B cell (primary cell): ENCODE data around the gene STYK1. TPM values are rescaled to one million over a fixed set of nuclear protein-coding genes. Genes with fewer than 3 reads are reported as not detected.
"Not testable (repeated sequence)": the region's sequence is repeated elsewhere in the genome, so short reads cannot be mapped to it uniquely, and the experiment has no call there.

ENCODE experiments used
- ATAC-seq: fragments of 200-7000 bp; cut with Tn5 transposase; one replicate; pipeline ENCODE4 v1.10.0; 2021; ENCODE audit warnings: low read depth, mild to moderate bottlenecking, moderate number of reproducible peaks, moderate library complexity
- CTCF ChIA-PET: fragments of 350-600 bp; sonication (Branson Sonifier 250); formaldehyde crosslinking; loops from one replicate; lab custom pipeline; 2021; ENCODE audit warnings: antibody characterized with exemption, inconsistent platforms; lab: Charles Lee
- POLR2A ChIA-PET: fragments of 350-600 bp; sonication (Branson Sonifier 250); formaldehyde crosslinking; loops from one replicate; lab custom pipeline; 2021; ENCODE audit warnings: antibody characterized with exemption; lab: Charles Lee
- DNase-seq: peaks from one replicate; pipeline ENCODE4 v3.0.0; 2013
- H2AFZ ChIP-seq: 2 replicates; pipeline ENCODE4 v1.6.1; 2012; ENCODE audit warnings: mild to moderate bottlenecking, low read depth, low read length; ENCODE audit not compliant: insufficient read depth, poor library complexity, severe bottlenecking
- H3K27ac ChIP-seq, 2 donors: 1 replicate in 1 of 2; 2 replicates in 1 of 2; pipeline ENCODE4 v1.5.1; 2012 to 2013; ENCODE audit warnings: low read length in 2 of 2, mild to moderate bottlenecking in 2 of 2, moderate library complexity in 1 of 2
- H3K27me3 ChIP-seq, 4 experiments: fragments of 200-600 bp in 1 of 4; sonication (generic) in 1 of 4; replicated peaks in 1 of 4; 1 replicate in 2 of 4; 2 replicates in 2 of 4; pipeline versions ENCODE4 v1.6.1 to v1.7.0; 2013 to 2016; ENCODE audit warnings: low read length in 3 of 4, mild to moderate bottlenecking in 2 of 4, mixed read lengths in 1 of 4, moderate library complexity in 1 of 4; ENCODE audit not compliant: insufficient read depth in 4 of 4, control insufficient read depth in 3 of 4; ENCODE audit errors: control extremely low read depth in 1 of 4
- H3K36me3 ChIP-seq, 2 experiments: replicated peaks in 1 of 2; 1 replicate in 1 of 2; 2 replicates in 1 of 2; pipeline versions ENCODE4 v1.6.1 to v1.7.1; 2013; ENCODE audit warnings: low read length in 1 of 2; ENCODE audit not compliant: insufficient read depth in 2 of 2, control insufficient read depth in 1 of 2; ENCODE audit errors: control extremely low read depth in 1 of 2, extremely low read depth in 1 of 2
- H3K4me1 ChIP-seq, 2 donors: fragments of 200-600 bp in 1 of 2; sonication (generic) in 1 of 2; 1 replicate in 1 of 2; 2 replicates in 1 of 2; pipeline versions ENCODE4 v1.5.1 to v1.6.1; 2013 to 2017; ENCODE audit warnings: low read length in 2 of 2; ENCODE audit not compliant: control insufficient read depth in 2 of 2, insufficient read depth in 2 of 2
- H3K4me2 ChIP-seq: replicated peaks from 2 replicates; pipeline ENCODE3; 2012; ENCODE audit warnings: mild to moderate bottlenecking, low read depth, low read length; ENCODE audit not compliant: poor library complexity, severe bottlenecking
- H3K4me3 ChIP-seq, 5 experiments: fragments of 200-600 bp in 1 of 5; sonication (generic) in 1 of 5; 1 replicate in 3 of 5; 2 replicates in 2 of 5; pipeline versions ENCODE4 v1.5.1 to v1.7.0; 2011 to 2016; ENCODE audit warnings: low read length in 4 of 5, mild to moderate bottlenecking in 4 of 5, low read depth in 2 of 5, control low read depth in 1 of 5, moderate library complexity in 1 of 5; ENCODE audit not compliant: insufficient read depth in 1 of 5; ENCODE audit errors: control extremely low read depth in 1 of 5, extremely low read depth in 1 of 5
- H3K79me2 ChIP-seq: fragments of 200-600 bp; sonication (generic); one replicate; pipeline ENCODE4 v1.6.0; 2016; ENCODE audit warnings: low read length; ENCODE audit not compliant: control insufficient read depth, insufficient read depth
- H3K9ac ChIP-seq: fragments of 200-600 bp; sonication (generic); 2 replicates; pipeline ENCODE4 v1.6.1; 2017; ENCODE audit warnings: mild to moderate bottlenecking, low read length, moderate library complexity
- H3K9me3 ChIP-seq, 3 donors: one replicate each; pipeline versions ENCODE4 v1.6.1 to v1.7.1; 2013; ENCODE audit warnings: low read length in 2 of 3; ENCODE audit not compliant: control insufficient read depth in 2 of 3, insufficient read depth in 1 of 3; ENCODE audit errors: control extremely low read depth in 1 of 3
- H4K20me1 ChIP-seq: 2 replicates; pipeline ENCODE4 v1.6.0; 2012; ENCODE audit warnings: mild to moderate bottlenecking, low read length; ENCODE audit not compliant: insufficient read depth, control insufficient read depth, poor library complexity, severe bottlenecking
- H3K27ac Mint-ChIP-seq: one replicate; pipeline ENCODE4 v1.8.0; 2021; ENCODE audit warnings: mixed read lengths
- H3K27me3 Mint-ChIP-seq: one replicate; pipeline ENCODE4 v1.8.0; 2021; ENCODE audit warnings: mixed read lengths
- H3K4me1 Mint-ChIP-seq: one replicate; pipeline ENCODE4 v1.8.0; 2021; ENCODE audit warnings: mixed read lengths
- H3K4me3 Mint-ChIP-seq: one replicate; pipeline ENCODE4 v1.8.0; 2021; ENCODE audit warnings: mixed read lengths
- H3K9me3 Mint-ChIP-seq: one replicate; pipeline ENCODE4 v1.8.0; 2022; ENCODE audit warnings: mixed read lengths; ENCODE audit not compliant: insufficient read depth
- EZH2 ChIP-seq: IDR thresholded peaks from 2 replicates; pipeline ENCODE4 v1.6.1; 2012; ENCODE audit warnings: borderline replicate concordance, low read depth, mild to moderate bottlenecking, moderate library complexity, low read length; ENCODE audit not compliant: insufficient read depth, poor library complexity, severe bottlenecking
- WGBS: methylation state at CpG from one replicate; pipeline ENCODE4 v1.1.5; 2013; ENCODE audit warnings: missing lambda C conversion rate; ENCODE audit not compliant: insufficient coverage; 5-methylcytosine and 5-hydroxymethylcytosine counted together
- intact Hi-C: fragments of 100-400 bp; cut with micrococcal nuclease; formaldehyde crosslinking; loops from one replicate; pipeline ENCODE4 v1.10.0; 2022
- polyA plus RNA-seq: library from polyadenylated mRNA; depleted of rRNA; stranded (reverse); fragments of >200 nt; gene quantifications from 2 replicates; pipeline ENCODE4 v1.2.3, GENCODE V29; 2012
- total RNA-seq, 2 donors: library from RNA; stranded (reverse); fragments of 120-200 nt in 1 of 2; gene quantifications; 1 replicate in 1 of 2; 2 replicates in 1 of 2; pipeline versions ENCODE4 v1.2.3 to v1.2.4, GENCODE V29; 2013 to 2022
- TF ChIP-seq, protein P1 (sequence below): fragments of 200-600 bp; IDR thresholded peaks from one replicate; pipeline ENCODE4 v1.8.0; 2022; ENCODE audit warnings: antibody characterized with exemption, mild to moderate bottlenecking

Gene STYK1
- total and polyA plus RNA-seq, 2 donors (not counting 1 experiment from before 2014, with no cell fraction given): not detected

DNA sequence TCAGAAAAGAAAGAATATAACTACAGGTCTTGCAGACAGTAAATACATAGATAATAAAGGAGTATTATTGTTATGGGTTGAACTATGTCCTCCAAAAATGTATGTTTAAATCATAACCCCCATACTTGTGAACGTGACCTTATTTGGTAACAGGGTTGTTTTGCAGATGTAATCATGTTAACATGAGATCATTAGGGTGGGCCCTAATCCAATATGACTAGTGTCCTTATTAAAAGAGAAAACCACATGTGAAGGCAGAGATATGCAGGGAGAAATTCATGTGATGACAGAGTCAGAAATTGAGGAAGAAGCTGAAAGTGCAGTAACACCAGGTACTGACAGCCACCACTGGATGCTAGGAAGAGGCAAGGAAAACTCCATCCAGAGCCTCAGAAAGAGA lies 89.4 kb downstream of the STYK1 start:
- H3K9me3 Mint-ChIP-seq: peaks cover 6% of the 10 kb centered on the region
- POLR2A ChIA-PET: no interaction called here
- no peak overlapping the region for H2AFZ ChIP-seq
- no peaks in the 10 kb centered on the region for H3K4me1 ChIP-seq
- H3K9ac ChIP-seq: no peak overlapping the region
- no peak overlapping the region for H3K27ac ChIP-seq
- no CpG with 5 or more reads among the region's 1 CpG for WGBS
- peaks cover 0 to 2% (median 0%) of the 10 kb centered on the region in 3 donors for H3K9me3 ChIP-seq
- H3K4me3 ChIP-seq: no peak overlapping the region
- no peak for ATAC-seq
- no peaks in the 10 kb centered on the region for H3K27me3 ChIP-seq
- CTCF ChIA-PET: no interaction called here
- no peak overlapping the region for H3K4me2 ChIP-seq
- no peaks in the 10 kb centered on the region for H4K20me1 ChIP-seq
- DNase-seq: no peak
- TF ChIP-seq EZH2: no peak
- TF ChIP-seq, protein P1, sequence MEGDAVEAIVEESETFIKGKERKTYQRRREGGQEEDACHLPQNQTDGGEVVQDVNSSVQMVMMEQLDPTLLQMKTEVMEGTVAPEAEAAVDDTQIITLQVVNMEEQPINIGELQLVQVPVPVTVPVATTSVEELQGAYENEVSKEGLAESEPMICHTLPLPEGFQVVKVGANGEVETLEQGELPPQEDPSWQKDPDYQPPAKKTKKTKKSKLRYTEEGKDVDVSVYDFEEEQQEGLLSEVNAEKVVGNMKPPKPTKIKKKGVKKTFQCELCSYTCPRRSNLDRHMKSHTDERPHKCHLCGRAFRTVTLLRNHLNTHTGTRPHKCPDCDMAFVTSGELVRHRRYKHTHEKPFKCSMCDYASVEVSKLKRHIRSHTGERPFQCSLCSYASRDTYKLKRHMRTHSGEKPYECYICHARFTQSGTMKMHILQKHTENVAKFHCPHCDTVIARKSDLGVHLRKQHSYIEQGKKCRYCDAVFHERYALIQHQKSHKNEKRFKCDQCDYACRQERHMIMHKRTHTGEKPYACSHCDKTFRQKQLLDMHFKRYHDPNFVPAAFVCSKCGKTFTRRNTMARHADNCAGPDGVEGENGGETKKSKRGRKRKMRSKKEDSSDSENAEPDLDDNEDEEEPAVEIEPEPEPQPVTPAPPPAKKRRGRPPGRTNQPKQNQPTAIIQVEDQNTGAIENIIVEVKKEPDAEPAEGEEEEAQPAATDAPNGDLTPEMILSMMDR: no peak
- H3K36me3 ChIP-seq: no peaks in the 10 kb centered on the region
- intact Hi-C loops: no loop called here
- no peak overlapping the region for H3K27ac Mint-ChIP-seq
- H3K4me3 Mint-ChIP-seq: no peak overlapping the region
- H3K4me1 Mint-ChIP-seq: no peaks in the 10 kb centered on the region
- no peaks in the 10 kb centered on the region for H3K79me2 ChIP-seq
- no peaks in the 10 kb centered on the region for H3K27me3 Mint-ChIP-seq

DNA sequence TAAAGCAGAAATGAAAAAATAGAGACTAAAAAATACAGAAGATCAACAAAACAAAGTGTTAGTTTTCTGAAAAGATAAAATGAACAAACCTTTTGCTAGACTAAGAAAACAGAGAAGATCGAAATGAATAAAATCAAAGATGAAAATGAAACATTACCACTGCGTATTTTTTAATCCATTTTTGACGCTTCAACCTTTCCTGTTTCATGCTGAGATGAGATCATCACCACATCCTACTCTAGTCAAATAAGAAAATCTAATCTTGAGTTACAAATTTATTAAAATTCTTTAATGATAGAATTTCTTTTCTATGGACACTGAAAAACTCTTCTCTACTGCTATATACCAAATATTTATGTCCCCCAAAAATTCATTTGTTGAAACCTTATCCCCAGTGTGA lies 91.1 kb downstream of the STYK1 start:
- Mint-ChIP-seq H3K9me3 (peaks cover 6% of the 10 kb centered on the region), H3K4me1 (no peaks in the 10 kb centered on the region), H3K27ac (no peak overlapping the region), H3K4me3 (no peak overlapping the region), H3K27me3 (no peaks in the 10 kb centered on the region)
- intact Hi-C loops: no loop called here
- Histone ChIP-seq H2AFZ (no peak overlapping the region), H3K27ac (no peak overlapping the region), H3K9me3 (peaks cover 0 to 2% (median 0%) of the 10 kb centered on the region in 3 donors), H3K4me1 (no peaks in the 10 kb centered on the region), H3K36me3 (no peaks in the 10 kb centered on the region), H3K79me2 (no peaks in the 10 kb centered on the region), H3K9ac (no peak overlapping the region), H3K4me2 (no peak overlapping the region), H4K20me1 (no peaks in the 10 kb centered on the region), H3K4me3 (no peak overlapping the region), H3K27me3 (no peaks in the 10 kb centered on the region)
- POLR2A ChIA-PET: no interaction called here
- ATAC-seq (no peak), DNase-seq (no peak)
- TF ChIP-seq, protein P1: no peak
- TF ChIP-seq EZH2: no peak
- no CpG with 5 or more reads among the region's 3 CpGs for WGBS
- CTCF ChIA-PET: no interaction called here

DNA sequence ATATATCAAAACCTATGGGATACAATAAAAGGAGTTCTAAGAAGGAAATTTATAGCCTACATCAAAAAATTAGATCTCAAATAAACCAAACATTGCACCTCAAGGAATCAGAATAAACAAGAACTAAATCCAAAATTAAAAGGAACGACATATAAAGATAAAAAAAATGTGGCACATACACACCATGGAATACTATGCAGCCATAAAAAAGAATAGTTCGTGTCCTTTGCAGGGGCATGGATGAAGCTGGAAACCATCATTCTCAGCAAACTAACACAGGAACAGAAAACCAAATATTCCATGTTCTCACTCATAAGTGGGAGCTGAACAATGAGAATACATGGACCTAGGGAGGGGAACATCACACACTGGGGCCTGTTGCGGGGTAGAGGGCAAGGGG lies 91.7 kb downstream of the STYK1 start:
- POLR2A ChIA-PET, H3K4me1 Mint-ChIP-seq, H3K4me1 ChIP-seq, intact Hi-C loops, H3K9me3 Mint-ChIP-seq, H3K9ac ChIP-seq, H4K20me1 ChIP-seq, CTCF ChIA-PET, ATAC-seq, H3K27ac ChIP-seq, H3K4me2 ChIP-seq, H3K4me3 ChIP-seq, H3K27ac Mint-ChIP-seq, H3K27me3 ChIP-seq, H3K4me3 Mint-ChIP-seq, H3K79me2 ChIP-seq, H3K27me3 Mint-ChIP-seq, H2AFZ ChIP-seq, DNase-seq, H3K9me3 ChIP-seq, H3K36me3 ChIP-seq: not testable (repeated sequence)
- no CpG with 5 or more reads among the region's 3 CpGs for WGBS
